NCI-H2196 treated with DMSO at 0.1 percent for 48 hours (cell line): Measurements from ENCODE around the gene PKN3.
"Not testable (repeated sequence)": the region's sequence is repeated elsewhere in the genome, so short reads cannot be mapped to it uniquely, and the experiment has no call there.

Experiments
- DNase-seq: peaks from one replicate; lab custom pipeline; 2025; ENCODE audit not compliant: unreplicated experiment; lab: John Stamatoyannopoulos, UW

Gene PKN3

GRCh38 chr9:128690684-128691034 is 11.6 kb upstream of the PKN3 start:
- DNase-seq = no peak

DNA sequence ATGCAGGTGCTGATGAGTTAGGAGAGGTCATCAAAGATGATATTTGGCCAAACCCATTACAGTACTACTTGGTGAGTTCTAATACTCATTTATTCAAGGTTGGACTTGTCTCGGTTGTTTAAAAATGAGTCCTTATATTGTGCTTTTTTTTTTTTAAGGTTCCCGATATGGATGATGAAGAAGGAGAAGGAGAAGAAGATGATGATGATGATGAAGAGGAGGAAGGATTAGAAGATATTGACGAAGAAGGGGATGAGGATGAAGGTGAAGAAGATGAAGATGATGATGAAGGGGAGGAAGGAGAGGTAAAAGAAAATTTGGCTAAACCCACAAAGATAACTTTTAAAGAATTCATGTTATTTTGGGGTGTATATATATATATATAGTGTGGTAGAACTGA is 8.6 kb upstream of the PKN3 start:
- DNase-seq = not testable (repeated sequence)

DNA sequence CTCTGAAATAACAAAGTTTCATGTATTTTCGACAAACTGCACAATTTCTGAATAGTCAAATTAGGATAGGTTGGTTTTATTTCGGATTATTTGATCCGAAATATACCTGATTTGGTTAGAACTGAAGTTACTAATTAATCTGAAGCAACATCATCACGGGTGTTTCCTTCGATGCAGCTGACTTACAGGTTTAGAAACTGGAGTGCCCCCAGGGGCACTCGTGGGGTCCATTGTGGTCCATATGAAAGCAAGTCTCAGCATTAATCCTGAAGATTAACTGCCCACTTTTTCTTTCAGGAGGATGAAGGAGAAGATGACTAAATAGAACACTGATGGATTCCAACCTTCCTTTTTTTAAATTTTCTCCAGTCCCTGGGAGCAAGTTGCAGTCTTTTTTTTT is 8.0 kb upstream of the PKN3 start:
- DNase-seq = no peak

DNA sequence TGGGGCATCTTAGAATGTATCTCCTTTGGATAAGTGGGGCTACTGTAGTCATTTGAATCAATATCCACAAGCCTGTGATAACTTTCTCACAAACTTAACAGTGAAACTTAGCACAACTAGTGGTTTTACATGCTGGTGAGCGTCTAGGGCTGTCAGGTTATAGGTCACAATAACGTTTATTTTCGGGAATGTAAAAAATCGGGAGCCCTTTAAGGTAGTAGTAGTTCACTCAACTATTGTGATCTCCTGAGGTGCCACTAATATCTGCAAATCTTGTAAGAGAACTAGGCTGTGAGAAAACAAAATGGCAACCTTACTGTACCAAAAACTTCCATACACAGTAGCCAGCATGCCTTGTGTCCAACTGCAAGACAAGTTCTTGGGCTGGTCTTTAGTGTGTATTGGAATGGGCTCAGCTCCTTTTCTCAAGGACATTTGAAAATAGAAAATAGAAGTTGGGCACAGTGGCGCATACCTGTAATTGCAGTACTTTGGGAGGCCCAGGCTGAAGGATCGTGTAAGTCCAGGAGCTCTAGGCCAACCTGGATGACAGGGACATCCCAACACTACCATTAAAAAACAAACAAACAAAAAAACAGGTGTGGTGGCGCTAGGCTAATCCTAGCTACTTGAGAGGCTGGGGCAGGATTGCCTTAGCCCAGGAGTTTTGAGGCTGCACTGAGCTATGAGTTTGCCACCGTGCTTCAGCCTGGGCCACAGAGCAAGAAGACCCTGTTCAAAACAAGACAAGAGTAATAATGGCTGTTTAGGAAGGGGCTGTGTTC is 5.2 kb upstream of the PKN3 start:
- DNase-seq = no peak

GRCh38 chr9:128699096-128699795 is 3.1 kb upstream of the PKN3 start:
- DNase-seq = not testable (repeated sequence)

DNA sequence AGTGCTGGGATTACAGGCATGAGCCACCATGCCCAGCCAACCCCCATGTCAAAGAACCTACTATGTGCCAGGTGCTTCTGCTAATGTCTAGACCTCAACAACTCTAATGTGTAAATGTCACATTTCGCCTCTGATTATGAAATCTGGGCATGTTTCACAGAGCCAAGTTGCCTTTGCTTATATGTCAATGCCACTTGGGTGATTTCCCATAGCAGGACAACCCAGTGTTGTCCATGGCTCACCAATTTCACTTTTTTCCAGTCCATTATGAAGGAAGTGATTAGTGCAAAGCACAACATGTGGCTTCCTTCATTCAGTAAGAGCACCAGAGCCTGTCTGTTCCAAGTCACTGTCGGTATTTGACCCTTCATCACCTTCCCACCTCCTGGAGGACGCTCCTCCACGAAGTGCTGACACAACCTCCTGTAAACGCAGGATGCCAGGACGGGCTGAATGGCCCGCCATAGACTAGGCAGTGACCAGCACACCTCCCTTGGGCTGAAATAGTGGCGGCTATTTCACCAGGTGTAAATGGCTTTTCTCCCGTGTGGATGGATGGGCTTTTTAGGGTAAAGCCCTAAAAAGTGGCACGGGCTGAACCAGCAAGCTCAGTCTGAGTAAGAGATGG is 962 bp upstream of the PKN3 start:
- no peak for DNase-seq

GRCh38 chr9:128702949-128703615 is 779 bp downstream of the PKN3 start:
- DNase-seq = no peak

DNA sequence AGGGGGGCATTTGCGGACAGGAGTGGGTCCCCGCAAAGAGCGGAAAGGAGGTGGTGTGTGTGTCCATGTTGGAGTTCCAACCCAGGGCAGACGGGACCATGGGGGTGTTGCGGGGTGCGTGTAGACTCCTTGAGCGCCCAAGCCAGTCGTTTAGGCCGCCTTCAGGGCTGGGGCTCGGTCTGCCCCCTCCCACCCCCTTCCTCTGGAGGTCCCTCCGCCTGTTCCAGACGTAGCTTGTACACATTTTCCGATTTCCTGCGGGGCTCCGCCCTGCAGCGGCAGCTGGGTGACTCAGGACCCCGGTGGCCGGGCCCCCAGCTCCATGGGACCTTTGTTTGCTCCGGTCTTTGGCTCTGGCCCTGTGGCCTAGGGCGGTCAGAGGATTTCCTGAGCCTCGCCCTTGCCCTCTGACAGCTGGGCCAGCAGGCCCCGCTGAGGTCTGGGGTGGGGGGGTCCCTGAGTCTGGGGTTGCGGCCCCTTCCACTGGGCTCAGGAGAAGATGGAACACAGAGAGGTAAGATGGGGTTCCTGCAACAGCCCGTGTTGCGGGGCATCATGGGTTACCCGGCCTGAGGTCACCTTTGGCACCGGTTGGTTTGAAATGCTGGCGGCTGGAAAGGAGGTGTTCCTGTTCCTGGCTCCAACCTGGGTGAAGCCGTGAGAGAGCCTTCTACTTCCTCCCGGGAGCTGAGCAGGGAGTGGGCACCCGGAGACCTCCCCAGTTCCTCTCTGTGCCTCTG is 1.5 kb downstream of the PKN3 start:
- DNase-seq = no peak

DNA sequence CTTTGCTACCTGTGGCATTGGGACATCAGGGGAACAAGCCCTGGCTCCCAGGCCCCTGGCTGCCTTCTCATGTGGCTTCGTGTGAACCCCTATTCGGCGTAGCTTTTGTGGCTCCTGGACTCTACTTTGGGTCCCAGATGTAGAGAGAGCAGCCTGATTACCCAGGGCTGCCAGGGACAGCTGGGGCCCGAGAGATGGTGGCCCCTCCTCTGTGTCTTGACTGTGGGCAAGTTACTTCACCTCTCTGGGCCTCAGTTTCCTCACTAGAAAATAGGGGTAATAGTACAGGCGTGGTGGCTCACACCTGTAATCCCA is 2.0 kb downstream of the PKN3 start:
- no peak for DNase-seq

GRCh38 chr9:128705051-128705965 is 3.0 kb downstream of the PKN3 start:
- DNase-seq = no peak

DNA sequence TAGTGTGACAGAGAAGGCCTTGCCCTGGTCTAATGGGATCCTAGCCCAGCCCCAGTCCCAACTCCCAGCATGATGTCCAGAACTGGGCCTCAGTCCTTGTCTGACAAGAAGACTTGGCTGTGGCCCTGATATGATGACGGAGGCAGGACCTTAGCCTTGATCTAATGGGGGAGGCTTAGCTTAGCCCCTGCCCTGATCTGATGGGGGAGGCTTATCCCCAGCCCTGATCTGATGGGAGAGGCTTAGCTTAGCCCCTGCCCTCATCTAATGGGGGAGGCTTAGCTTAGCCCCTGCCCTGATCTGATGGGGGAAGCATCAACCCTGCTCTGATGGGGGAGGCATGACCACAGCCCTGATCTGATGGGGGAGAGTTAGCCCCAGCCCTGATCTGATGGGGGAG is 3.7 kb downstream of the PKN3 start:
- DNase-seq = no peak

DNA sequence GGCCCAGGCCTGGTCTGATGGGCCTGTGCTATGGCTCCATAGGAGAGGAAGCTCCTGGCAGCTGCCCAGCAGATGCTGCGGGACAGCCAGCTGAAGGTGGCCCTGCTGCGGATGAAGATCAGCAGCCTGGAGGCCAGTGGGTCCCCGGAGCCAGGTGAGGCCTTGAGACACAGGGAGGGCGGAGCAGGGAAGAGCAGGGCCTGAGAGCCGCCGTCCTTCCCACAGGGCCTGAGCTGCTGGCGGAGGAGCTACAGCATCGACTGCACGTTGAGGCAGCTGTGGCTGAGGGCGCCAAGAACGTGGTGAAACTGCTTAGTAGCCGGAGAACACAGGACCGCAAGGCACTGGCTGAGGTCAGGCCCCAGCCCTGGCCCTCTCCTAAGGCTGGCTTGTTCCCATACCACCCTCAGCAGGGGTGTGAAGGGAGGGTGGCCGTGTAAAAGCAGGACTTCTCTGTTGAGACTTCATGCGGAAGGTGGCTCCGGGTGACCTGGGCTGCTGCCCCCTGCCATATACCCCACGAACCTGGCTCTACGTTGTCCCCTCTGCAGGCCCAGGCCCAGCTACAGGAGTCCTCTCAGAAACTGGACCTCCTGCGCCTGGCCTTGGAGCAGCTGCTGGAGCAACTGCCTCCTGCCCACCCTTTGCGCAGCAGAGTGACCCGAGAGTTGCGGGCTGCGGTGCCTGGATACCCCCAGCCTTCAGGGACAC is 4.5 kb downstream of the PKN3 start:
- DNase-seq = no peak

DNA sequence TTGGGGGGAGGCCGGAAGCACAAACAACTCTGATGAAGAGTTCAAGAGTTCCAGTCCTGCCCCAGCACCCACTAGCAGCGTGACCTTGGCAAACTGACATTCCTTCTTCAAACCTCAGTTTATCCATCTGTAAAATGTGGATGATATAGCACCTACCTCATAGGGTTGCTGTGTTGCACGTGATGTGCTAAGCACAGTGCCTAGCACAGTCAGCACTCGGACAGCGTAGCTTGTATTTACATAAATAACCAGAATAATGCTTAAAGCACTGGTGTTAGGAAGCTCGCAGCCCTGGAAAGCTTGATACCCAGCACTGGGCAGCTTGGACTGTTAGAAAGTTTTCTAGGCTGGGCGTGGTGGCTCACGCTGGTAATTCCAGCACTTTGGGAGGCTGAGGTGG is 5.1 kb downstream of the PKN3 start:
- no peak for DNase-seq

DNA sequence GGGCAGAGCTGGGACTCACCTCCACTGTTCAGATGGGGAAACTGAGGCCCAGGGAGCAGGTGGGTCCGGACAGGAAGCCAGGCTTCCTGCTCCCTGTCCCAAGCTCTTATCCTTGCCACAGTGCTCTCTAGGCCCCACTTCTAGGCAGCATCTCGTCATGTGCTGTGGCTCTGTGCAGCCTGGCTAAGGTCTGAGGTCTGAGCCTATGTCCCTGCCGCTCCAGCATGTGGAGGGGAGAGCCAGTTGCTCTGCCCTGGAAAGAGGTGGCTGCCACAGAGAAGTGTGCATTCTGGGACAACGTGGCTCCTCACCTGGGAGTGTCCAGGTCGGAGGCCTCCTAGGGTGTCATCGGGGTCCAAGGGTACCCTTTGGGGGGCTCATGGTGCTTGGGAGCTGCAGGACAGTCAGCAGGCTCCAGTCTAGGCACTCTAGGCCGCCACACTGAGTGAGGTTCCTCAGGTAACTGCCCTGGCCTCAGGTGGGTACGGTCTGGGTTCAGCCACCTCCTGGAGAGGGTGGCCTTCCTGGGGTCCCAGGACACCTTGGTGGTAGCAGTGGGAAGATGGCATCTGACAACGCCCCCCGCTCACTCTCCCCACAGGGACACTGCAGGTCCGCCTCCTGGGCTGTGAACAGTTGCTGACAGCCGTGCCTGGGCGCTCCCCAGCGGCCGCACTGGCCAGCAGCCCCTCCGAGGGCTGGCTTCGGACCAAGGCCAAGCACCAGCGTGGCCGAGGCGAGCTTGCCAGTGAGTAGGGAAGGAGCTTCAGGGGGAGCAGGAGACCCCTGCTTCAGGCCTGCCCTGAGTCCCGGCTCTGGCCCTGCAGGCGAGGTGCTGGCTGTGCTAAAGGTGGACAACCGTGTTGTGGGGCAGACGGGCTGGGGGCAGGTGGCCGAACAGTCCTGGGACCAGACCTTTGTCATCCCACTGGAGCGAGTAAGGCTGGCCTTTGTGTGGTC is 10.4 kb downstream of the PKN3 start:
- DNase-seq = no peak

- no peak for DNase-seq
Measured at GRCh38 chr9:128713411-128713780, 11.1 kb downstream of the PKN3 start.

DNA sequence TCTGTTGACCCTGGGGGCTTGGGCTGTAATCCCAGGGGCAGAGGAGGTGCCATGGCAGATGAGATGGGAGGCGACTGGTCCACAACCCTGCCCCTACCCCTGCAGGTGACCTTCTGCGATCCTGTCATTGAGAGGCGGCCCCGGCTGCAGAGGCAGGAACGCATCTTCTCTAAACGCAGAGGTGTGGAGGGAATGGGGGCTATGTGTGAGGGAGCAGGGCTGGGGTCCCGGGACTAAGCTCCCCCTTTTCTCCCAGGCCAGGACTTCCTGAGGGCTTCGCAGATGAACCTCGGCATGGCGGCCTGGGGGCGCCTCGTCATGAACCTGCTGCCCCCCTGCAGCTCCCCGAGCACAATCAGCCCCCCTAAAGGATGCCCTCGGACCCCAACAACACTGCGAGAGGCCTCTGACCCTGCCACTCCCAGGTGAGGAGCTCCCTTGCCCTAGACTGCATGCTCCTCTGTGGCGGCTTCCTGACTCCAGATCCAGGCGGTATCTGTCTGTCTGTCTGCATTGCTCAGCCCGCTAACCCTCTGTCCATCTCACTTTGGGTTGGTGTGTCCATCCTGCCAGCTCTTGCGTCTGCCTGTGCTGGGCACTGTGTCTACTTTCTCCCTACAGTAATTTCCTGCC is 11.8 kb downstream of the PKN3 start:
- no peak for DNase-seq

GRCh38 chr9:128714586-128715435 is 12.5 kb downstream of the PKN3 start:
- no peak for DNase-seq
